WTC11 (cell line): ENCODE results near the gene CDKN1C. TPM values are rescaled to one million over a fixed set of nuclear protein-coding genes. Genes with fewer than 3 reads are reported as not detected.

Experiments
- ATAC-seq: fragments of 200-7000 bp; cut with Tn5 transposase; 2 replicates; pipeline ENCODE4 v1.10.0; 2021; ENCODE audit warnings: mild to moderate bottlenecking, moderate library complexity
- CTCF ChIA-PET: fragments of 300-600 bp; sonication (Branson Sonifier 250); formaldehyde crosslinking; loops from one replicate; lab custom pipeline; 2021; ENCODE audit warnings: antibody characterized with exemption; lab: Charles Lee
- POLR2A ChIA-PET: fragments of 350-600 bp; sonication (Branson Sonifier 250); formaldehyde crosslinking; loops from one replicate; lab custom pipeline; 2021; ENCODE audit warnings: antibody characterized with exemption; lab: Charles Lee
- DNase-seq: peaks from one replicate; pipeline ENCODE4 v3.0.0; 2021; ENCODE audit warnings: low spot score
- H3K27ac Mint-ChIP-seq: 2 replicates; pipeline ENCODE4 v1.8.0; 2021; ENCODE audit warnings: mixed read lengths
- H3K27me3 Mint-ChIP-seq: 2 replicates; pipeline ENCODE4 v1.8.0; 2021; ENCODE audit warnings: low read depth, mild to moderate bottlenecking, moderate library complexity, mixed read lengths
- H3K36me3 Mint-ChIP-seq: 2 replicates; pipeline ENCODE4 v1.8.0; 2021; ENCODE audit warnings: mixed read lengths
- H3K4me1 Mint-ChIP-seq: 2 replicates; pipeline ENCODE4 v1.8.0; 2022; ENCODE audit warnings: mixed read lengths
- H3K4me3 Mint-ChIP-seq: 2 replicates; pipeline ENCODE4 v1.8.0; 2021; ENCODE audit warnings: mild to moderate bottlenecking, moderate library complexity, mixed read lengths
- H3K9me3 Mint-ChIP-seq: 2 replicates; pipeline ENCODE4 v1.8.0; 2021; ENCODE audit warnings: mixed read lengths
- CREM ChIP-seq: sonication (generic); formaldehyde crosslinking; IDR thresholded peaks from 2 replicates; pipeline ENCODE4 v1.8.1; 2022; ENCODE audit warnings: mild to moderate bottlenecking, missing genetic modification reagents, moderate library complexity
- GRHL2 ChIP-seq: fragments of 250-450 bp; sonication (Bioruptor Pico); IDR thresholded peaks from 2 replicates; pipeline ENCODE4 v1.8.0; 2022; ENCODE audit warnings: mild to moderate bottlenecking, moderate library complexity; ENCODE audit not compliant: insufficient replicate concordance, severe bottlenecking
- HMGA2 ChIP-seq: fragments of 250-450 bp; sonication (Bioruptor Pico); IDR thresholded peaks from 2 replicates; pipeline ENCODE4 v1.4.0; 2021; ENCODE audit warnings: mild to moderate bottlenecking, moderate library complexity
- IRF2 ChIP-seq: sonication (generic); formaldehyde crosslinking; IDR thresholded peaks from 2 replicates; pipeline ENCODE4 v1.8.0; 2022; ENCODE audit warnings: low read depth, missing genetic modification reagents, borderline replicate concordance
- JAZF1 ChIP-seq: fragments of 250-450 bp; sonication (Bioruptor Pico); IDR thresholded peaks from 2 replicates; pipeline ENCODE4 v1.9.0; 2021; ENCODE audit warnings: moderate library complexity, mild to moderate bottlenecking, inconsistent platforms
- MYBL2 ChIP-seq: sonication (generic); formaldehyde crosslinking; IDR thresholded peaks from 2 replicates; pipeline ENCODE4 v1.8.1; 2023; ENCODE audit warnings: mild to moderate bottlenecking, moderate library complexity, missing genetic modification reagents
- NFATC4 ChIP-seq: fragments of 250-450 bp; sonication (Bioruptor Pico); IDR thresholded peaks from 2 replicates; pipeline ENCODE4 v1.9.0; 2021; ENCODE audit warnings: mild to moderate bottlenecking
- NR1H2 ChIP-seq: sonication (generic); formaldehyde crosslinking; IDR thresholded peaks from 2 replicates; pipeline ENCODE4 v1.9.0; 2021; ENCODE audit warnings: mild to moderate bottlenecking, moderate library complexity, missing genetic modification reagents
- NR2C2 ChIP-seq: sonication (generic); formaldehyde crosslinking; IDR thresholded peaks from 2 replicates; pipeline ENCODE4 v1.8.0; 2022; ENCODE audit warnings: mild to moderate bottlenecking, missing genetic modification reagents
- SOX15 ChIP-seq: fragments of 250-450 bp; sonication (Bioruptor Pico); IDR thresholded peaks from 2 replicates; pipeline ENCODE4 v1.9.0; 2021; ENCODE audit warnings: mild to moderate bottlenecking
- ZNF121 ChIP-seq: sonication (generic); formaldehyde crosslinking; IDR thresholded peaks from 2 replicates; pipeline ENCODE4 v1.8.0; 2023; ENCODE audit warnings: missing genetic modification reagents
- ZNF396 ChIP-seq: fragments of 250-450 bp; sonication (Bioruptor Pico); IDR thresholded peaks from 2 replicates; pipeline ENCODE4 v1.8.0; 2021; ENCODE audit warnings: mild to moderate bottlenecking, moderate library complexity, borderline replicate concordance
- ZNF416 ChIP-seq: fragments of 250-450 bp; sonication (Bioruptor Pico); IDR thresholded peaks from 2 replicates; pipeline ENCODE4 v1.9.0; 2021; ENCODE audit warnings: mild to moderate bottlenecking, inconsistent platforms
- ZNF423 ChIP-seq: fragments of 250-450 bp; sonication (Bioruptor Pico); IDR thresholded peaks from 2 replicates; pipeline ENCODE4 v2.1.2; 2022; ENCODE audit warnings: mild to moderate bottlenecking, moderate library complexity
- total RNA-seq: library from RNA; stranded (reverse); gene quantifications from 3 replicates; pipeline ENCODE4 v1.2.3, GENCODE V29; 2021
- TF ChIP-seq, protein P1 (sequence below): fragments of 250-450 bp; sonication (Bioruptor Pico); IDR thresholded peaks from 2 replicates; pipeline ENCODE4 v2.1.2; 2022; ENCODE audit warnings: mild to moderate bottlenecking, moderate library complexity
- TF ChIP-seq, protein P2 (sequence below): sonication (generic); formaldehyde crosslinking; IDR thresholded peaks from 2 replicates; pipeline ENCODE4 v1.8.1; 2022; ENCODE audit warnings: missing genetic modification reagents, borderline replicate concordance
- TF ChIP-seq, protein P3 (sequence below): sonication (generic); formaldehyde crosslinking; IDR thresholded peaks from 2 replicates; pipeline ENCODE4 v1.8.1; 2023; ENCODE audit warnings: mild to moderate bottlenecking, missing genetic modification reagents
- TF ChIP-seq, protein P4 (sequence below): sonication (generic); formaldehyde crosslinking; IDR thresholded peaks from 2 replicates; pipeline ENCODE4 v1.8.0; 2022; ENCODE audit warnings: mild to moderate bottlenecking, missing genetic modification reagents
- TF ChIP-seq, protein P5 (sequence below): fragments of 250-450 bp; sonication (Bioruptor Pico); conservative IDR thresholded peaks from 2 replicates; pipeline ENCODE4 v1.9.0; 2021; ENCODE audit warnings: mild to moderate bottlenecking

CDKN1C gene
- total RNA-seq, 1 experiment from 2014 or later = 25.0 TPM

DNA sequence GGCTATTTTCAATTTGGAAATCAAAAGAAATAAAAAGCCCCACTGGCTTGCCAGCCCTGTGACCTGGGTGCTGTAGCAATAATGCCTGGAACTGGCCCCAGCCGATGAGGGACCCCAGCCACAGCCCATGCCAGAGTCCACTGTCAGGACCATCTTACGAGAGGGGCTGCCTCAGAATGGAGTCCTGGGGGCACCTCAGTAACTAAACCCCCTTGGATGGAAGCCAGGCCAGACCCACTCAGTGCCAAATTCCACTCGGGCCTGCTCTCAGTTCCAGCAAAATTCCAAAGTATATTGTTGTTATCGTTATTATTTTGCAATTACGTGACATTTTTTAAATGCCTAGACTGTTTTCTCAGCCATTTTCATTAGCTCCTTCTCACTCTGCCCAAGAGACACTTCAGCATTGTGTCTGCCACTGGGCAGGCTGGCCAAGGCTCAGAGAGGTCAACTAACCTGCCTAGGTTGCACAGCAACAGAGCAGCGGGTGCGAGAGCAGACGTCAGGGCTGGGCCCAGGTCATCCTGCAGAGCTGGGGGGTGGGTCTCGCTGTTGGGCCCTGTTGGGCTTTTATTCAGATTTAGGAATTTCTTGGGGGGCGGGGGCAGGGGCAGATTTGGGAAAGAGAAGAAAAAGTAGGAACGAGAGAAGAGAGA, 19.5 kb downstream of the CDKN1C start:
- peaks cover 85% of the 10 kb centered on the region for H3K27me3 Mint-ChIP-seq
- no peak overlapping the region for H3K27ac Mint-ChIP-seq
- ATAC-seq (no peak), DNase-seq (no peak)
- peaks cover 3% of the 10 kb centered on the region for H3K9me3 Mint-ChIP-seq
- H3K4me1 Mint-ChIP-seq = peaks cover 44% of the 10 kb centered on the region
- CTCF ChIA-PET = no interaction called here
- TF ChIP-seq ZNF121 (CRISPR knock-in tag) (no peak), JAZF1 (CRISPR knock-in tag) (no peak), MYBL2 (CRISPR knock-in tag) (no peak), SOX15 (CRISPR knock-in tag) (no peak), NR1H2 (CRISPR knock-in tag) (no peak), IRF2 (no peak), ZNF416 (CRISPR knock-in tag) (no peak), ZNF423 (CRISPR knock-in tag) (no peak), GRHL2 (CRISPR knock-in tag) (no peak)
- TF ChIP-seq, protein P1, sequence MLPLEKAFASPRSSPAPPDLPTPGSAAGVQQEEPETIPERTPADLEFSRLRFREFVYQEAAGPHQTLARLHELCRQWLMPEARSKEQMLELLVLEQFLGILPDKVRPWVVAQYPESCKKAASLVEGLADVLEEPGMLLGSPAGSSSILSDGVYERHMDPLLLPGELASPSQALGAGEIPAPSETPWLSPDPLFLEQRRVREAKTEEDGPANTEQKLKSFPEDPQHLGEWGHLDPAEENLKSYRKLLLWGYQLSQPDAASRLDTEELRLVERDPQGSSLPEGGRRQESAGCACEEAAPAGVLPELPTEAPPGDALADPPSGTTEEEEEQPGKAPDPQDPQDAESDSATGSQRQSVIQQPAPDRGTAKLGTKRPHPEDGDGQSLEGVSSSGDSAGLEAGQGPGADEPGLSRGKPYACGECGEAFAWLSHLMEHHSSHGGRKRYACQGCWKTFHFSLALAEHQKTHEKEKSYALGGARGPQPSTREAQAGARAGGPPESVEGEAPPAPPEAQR (CRISPR knock-in tag) = no peak
- TF ChIP-seq, protein P2, sequence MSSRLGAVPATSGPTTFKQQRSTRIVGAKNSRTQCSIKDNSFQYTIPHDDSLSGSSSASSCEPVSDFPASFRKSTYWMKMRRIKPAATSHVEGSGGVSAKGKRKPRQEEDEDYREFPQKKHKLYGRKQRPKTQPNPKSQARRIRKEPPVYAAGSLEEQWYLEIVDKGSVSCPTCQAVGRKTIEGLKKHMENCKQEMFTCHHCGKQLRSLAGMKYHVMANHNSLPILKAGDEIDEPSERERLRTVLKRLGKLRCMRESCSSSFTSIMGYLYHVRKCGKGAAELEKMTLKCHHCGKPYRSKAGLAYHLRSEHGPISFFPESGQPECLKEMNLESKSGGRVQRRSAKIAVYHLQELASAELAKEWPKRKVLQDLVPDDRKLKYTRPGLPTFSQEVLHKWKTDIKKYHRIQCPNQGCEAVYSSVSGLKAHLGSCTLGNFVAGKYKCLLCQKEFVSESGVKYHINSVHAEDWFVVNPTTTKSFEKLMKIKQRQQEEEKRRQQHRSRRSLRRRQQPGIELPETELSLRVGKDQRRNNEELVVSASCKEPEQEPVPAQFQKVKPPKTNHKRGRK = no peak
- TF ChIP-seq, all 79 proteins: peak for 0
- 0 out of 2 replicates have a peak, but pooled peaks cover 2% of the 10 kb centered on the region for H3K36me3 Mint-ChIP-seq
- no peak overlapping the region for H3K4me3 Mint-ChIP-seq
- POLR2A ChIA-PET = no interaction called here

DNA sequence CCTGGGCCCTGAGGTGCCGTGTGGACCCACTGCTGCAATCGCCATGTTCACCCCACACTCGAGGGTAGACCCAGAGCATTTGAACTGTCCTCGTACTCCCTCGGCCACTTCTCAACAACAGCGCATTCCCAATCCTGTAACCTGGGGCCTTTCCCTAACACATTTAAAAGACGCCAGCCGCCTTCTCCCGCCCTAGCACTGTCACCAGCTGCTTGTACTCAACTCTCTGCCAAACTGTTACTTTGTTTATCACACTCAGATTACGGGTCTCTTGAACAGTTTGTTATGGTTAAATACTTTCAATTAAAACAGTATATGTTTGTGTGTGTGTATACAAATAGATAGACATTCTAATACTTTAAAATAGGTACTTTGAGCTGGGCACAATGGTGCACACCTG, 20.7 kb downstream of the CDKN1C start:
- H3K4me3 Mint-ChIP-seq = no peak overlapping the region
- no peak overlapping the region for H3K27ac Mint-ChIP-seq
- TF ChIP-seq, protein P3, sequence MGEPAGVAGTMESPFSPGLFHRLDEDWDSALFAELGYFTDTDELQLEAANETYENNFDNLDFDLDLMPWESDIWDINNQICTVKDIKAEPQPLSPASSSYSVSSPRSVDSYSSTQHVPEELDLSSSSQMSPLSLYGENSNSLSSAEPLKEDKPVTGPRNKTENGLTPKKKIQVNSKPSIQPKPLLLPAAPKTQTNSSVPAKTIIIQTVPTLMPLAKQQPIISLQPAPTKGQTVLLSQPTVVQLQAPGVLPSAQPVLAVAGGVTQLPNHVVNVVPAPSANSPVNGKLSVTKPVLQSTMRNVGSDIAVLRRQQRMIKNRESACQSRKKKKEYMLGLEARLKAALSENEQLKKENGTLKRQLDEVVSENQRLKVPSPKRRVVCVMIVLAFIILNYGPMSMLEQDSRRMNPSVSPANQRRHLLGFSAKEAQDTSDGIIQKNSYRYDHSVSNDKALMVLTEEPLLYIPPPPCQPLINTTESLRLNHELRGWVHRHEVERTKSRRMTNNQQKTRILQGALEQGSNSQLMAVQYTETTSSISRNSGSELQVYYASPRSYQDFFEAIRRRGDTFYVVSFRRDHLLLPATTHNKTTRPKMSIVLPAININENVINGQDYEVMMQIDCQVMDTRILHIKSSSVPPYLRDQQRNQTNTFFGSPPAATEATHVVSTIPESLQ (CRISPR knock-in tag) = no peak
- no peak for TF ChIP-seq SOX15 (CRISPR knock-in tag)
- no peak for TF ChIP-seq NR2C2 (CRISPR knock-in tag)
- TF ChIP-seq, protein P4, sequence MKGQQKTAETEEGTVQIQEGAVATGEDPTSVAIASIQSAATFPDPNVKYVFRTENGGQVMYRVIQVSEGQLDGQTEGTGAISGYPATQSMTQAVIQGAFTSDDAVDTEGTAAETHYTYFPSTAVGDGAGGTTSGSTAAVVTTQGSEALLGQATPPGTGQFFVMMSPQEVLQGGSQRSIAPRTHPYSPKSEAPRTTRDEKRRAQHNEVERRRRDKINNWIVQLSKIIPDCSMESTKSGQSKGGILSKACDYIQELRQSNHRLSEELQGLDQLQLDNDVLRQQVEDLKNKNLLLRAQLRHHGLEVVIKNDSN (CRISPR knock-in tag) = no peak
- no peak for TF ChIP-seq CREM (CRISPR knock-in tag)
- TF ChIP-seq NFATC4 (CRISPR knock-in tag) = no peak
- TF ChIP-seq, protein P5, sequence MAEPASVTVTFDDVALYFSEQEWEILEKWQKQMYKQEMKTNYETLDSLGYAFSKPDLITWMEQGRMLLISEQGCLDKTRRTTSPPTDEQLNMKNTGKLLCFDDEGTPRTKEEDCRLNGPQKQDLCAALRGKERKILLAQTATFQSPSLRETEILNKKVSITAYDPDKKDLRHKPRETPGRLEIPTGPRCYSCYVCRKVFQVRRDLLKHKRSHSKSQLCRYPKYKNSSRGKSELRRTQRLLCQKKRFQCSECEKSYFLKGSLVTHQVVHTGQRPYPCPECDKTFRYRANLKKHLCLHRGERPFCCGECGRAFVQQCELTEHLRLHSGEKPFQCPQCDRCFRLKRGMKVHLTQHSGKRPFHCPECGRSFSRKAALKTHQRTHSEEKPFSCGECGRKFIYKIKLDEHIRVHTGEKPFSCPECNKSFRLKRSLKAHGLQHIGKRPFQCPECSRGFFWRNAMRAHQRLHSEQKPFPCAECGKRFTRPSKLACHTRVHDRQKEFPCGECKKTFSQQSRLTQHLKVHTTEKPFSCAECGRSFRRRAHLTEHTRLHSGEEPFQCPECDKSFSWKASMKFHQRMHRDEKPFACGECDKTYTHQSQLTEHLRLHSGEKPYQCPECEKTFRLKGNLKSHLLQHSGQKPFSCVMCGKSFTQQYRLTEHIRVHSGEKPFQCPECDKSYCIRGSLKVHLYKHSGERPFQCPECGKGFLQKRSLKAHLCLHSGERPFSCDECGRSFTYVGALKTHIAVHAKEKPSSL = no peak
- no peak for TF ChIP-seq ZNF396 (CRISPR knock-in tag)
- no peak for TF ChIP-seq ZNF423 (CRISPR knock-in tag)
- no peak for TF ChIP-seq HMGA2 (CRISPR knock-in tag)
- TF ChIP-seq, protein P2 = no peak
- peaks cover 40% of the 10 kb centered on the region for H3K4me1 Mint-ChIP-seq
- H3K27me3 Mint-ChIP-seq = peaks cover 85% of the 10 kb centered on the region
- 0 out of 2 replicates have a peak, but pooled peaks cover 2% of the 10 kb centered on the region for H3K36me3 Mint-ChIP-seq
- H3K9me3 Mint-ChIP-seq = peaks cover 3% of the 10 kb centered on the region
- ChIA-PET CTCF (interaction anchor here (0.8 kb wide), 1 partner anchor 172 kb away, joined by 3 read pairs; no protein-coding TSS in a partner anchor), POLR2A (no interaction called here)
- ATAC-seq = no peak
- no peak for DNase-seq
